H1 (cell line): ENCODE measurements around the gene LPAR2.

Source experiments
- CEBPB ChIP-seq: IDR thresholded peaks from 2 replicates; pipeline ENCODE4 v1.6.1; 2012; ENCODE audit warnings: low read depth, low read length
- CHD1 ChIP-seq: IDR thresholded peaks from 2 replicates; pipeline ENCODE4 v1.6.1; 2012; ENCODE audit warnings: low read depth, low read length, improper control_type of control experiment
- CTCF ChIP-seq, 3 experiments: IDR thresholded peaks; 1 replicate in 2 of 3; 2 replicates in 1 of 3; pipeline versions ENCODE4 v1.5.1 to v1.6.1; 2011; ENCODE audit warnings: low read length in 3 of 3, mild to moderate bottlenecking in 3 of 3, inconsistent platforms in 2 of 3, low read depth in 1 of 3, moderate library complexity in 1 of 3; ENCODE audit not compliant: insufficient read depth in 1 of 3; ENCODE audit errors: control extremely low read depth in 1 of 3
- FOSL1 ChIP-seq: IDR thresholded peaks from 2 replicates; pipeline ENCODE4 v1.6.1; 2011; ENCODE audit warnings: mild to moderate bottlenecking, low read depth, low read length, moderate library complexity; ENCODE audit not compliant: insufficient read depth
- POLR2A ChIP-seq, 2 experiments: IDR thresholded peaks; 1 replicate in 1 of 2; 2 replicates in 1 of 2; pipeline ENCODE4 v1.6.1; 2011; ENCODE audit warnings: low read depth in 2 of 2, low read length in 2 of 2, mild to moderate bottlenecking in 2 of 2; ENCODE audit errors: control extremely low read depth in 1 of 2
- POLR2AphosphoS5 ChIP-seq: IDR thresholded peaks from 2 replicates; pipeline ENCODE4 v1.6.1; 2011; ENCODE audit warnings: low read depth, low read length
- RAD21 ChIP-seq, 2 experiments: IDR thresholded peaks in 1 of 2; conservative IDR thresholded peaks in 1 of 2; 2 replicates each; pipeline ENCODE4 v1.6.1; 2011; ENCODE audit warnings: low read depth in 2 of 2, low read length in 2 of 2, improper control_type of control experiment in 1 of 2, inconsistent platforms in 1 of 2, mild to moderate bottlenecking in 1 of 2, moderate library complexity in 1 of 2
- SIN3A ChIP-seq, 2 experiments: IDR thresholded peaks in 1 of 2; conservative IDR thresholded peaks in 1 of 2; 2 replicates each; pipeline ENCODE4 v1.6.1; 2011 to 2012; ENCODE audit warnings: low read length in 2 of 2, improper control_type of control experiment in 1 of 2, low read depth in 1 of 2, mild to moderate bottlenecking in 1 of 2
- SIRT6 ChIP-seq: IDR thresholded peaks from one replicate; pipeline ENCODE4 v1.7.1; 2012; ENCODE audit warnings: low read length, inconsistent platforms
- SP1 ChIP-seq: IDR thresholded peaks from 2 replicates; pipeline ENCODE4 v1.6.1; 2011; ENCODE audit warnings: low read depth, low read length

GRCh38 chr19:19579533-19580361 lies 48.3 kb downstream of the LPAR2 start:
- TF ChIP-seq CEBPB, result no peak
- no peak for TF ChIP-seq FOSL1
- no peak for TF ChIP-seq SIRT6
- TF ChIP-seq CHD1, result no peak
- TF ChIP-seq CTCF (IDR thresholded peaks at IDR 0.05; ENCODE audit: control extremely low read depth in 1 of 3, insufficient read depth in 1 of 3, low read depth in 1 of 3, low read length in 3 of 3), result no peak
- TF ChIP-seq SIN3A (conservative IDR thresholded peaks at IDR 0.05 in 1 of 2, IDR thresholded peaks at IDR 0.05 in 1 of 2; ENCODE audit: low read depth in 1 of 2, low read length in 2 of 2), result no peak
- TF ChIP-seq RAD21 (IDR thresholded peaks at IDR 0.05 in 1 of 2, conservative IDR thresholded peaks at IDR 0.05 in 1 of 2; ENCODE audit: low read depth in 2 of 2, low read length in 2 of 2), result no peak
- no peak for TF ChIP-seq SP1
- no peak for TF ChIP-seq POLR2AphosphoS5
- TF ChIP-seq POLR2A (IDR thresholded peaks at IDR 0.05; ENCODE audit: control extremely low read depth in 1 of 2, low read depth in 2 of 2, low read length in 2 of 2), result no peak
